Activated CD8-positive, alpha-beta memory T cell treated with anti-CD3 and anti-CD28 coated beads, Interleukin-2, amount 50 U/mL, for 1 hour (primary cell): ENCODE data around the gene DAPK2.
"Not testable (repeated sequence)": the region's sequence is repeated elsewhere in the genome, so short reads cannot be mapped to it uniquely, and the experiment has no call there.

Experiments
- DNase-seq: peaks from one replicate; pipeline ENCODE4 v3.0.0-alpha.2; 2020; ENCODE audit errors: extremely low read depth

The DAPK2 gene

GRCh38 chr15:64053674-64054073 is 7.4 kb upstream of the DAPK2 start:
- not testable (repeated sequence) for DNase-seq

- DNase-seq, result no peak
Measured at GRCh38 chr15:64052925-64053491, 6.7 kb upstream of the DAPK2 start.

- no peak for DNase-seq
Measured at GRCh38 chr15:64051407-64052259, 5.3 kb upstream of the DAPK2 start.

GRCh38 chr15:64051093-64051402 is 4.8 kb upstream of the DAPK2 start:
- DNase-seq, result no peak

GRCh38 chr15:64050281-64051092 is 4.2 kb upstream of the DAPK2 start:
- no peak for DNase-seq

GRCh38 chr15:64048781-64049460 is 2.6 kb upstream of the DAPK2 start:
- no peak for DNase-seq

GRCh38 chr15:64045774-64046420 is 388 bp downstream of the DAPK2 start:
- DNase-seq, result no peak

GRCh38 chr15:64045101-64045435 is 1.2 kb downstream of the DAPK2 start:
- DNase-seq, result no peak

- DNase-seq, result no peak
Measured at GRCh38 chr15:64044300-64045100, 1.8 kb downstream of the DAPK2 start.

- no peak for DNase-seq
Measured at GRCh38 chr15:64038878-64039610, 7.2 kb downstream of the DAPK2 start.

GRCh38 chr15:64037966-64038365 is 8.3 kb downstream of the DAPK2 start:
- no peak for DNase-seq

GRCh38 chr15:64037116-64037515 is 9.2 kb downstream of the DAPK2 start:
- DNase-seq, result no peak

GRCh38 chr15:64035525-64035924 is 10.8 kb downstream of the DAPK2 start:
- DNase-seq, result no peak

- no peak for DNase-seq
Measured at GRCh38 chr15:64034519-64034918, 11.8 kb downstream of the DAPK2 start.

GRCh38 chr15:64032329-64032728 is 14.0 kb downstream of the DAPK2 start:
- no peak for DNase-seq

- DNase-seq, result no peak
Measured at GRCh38 chr15:64030123-64030522, 16.2 kb downstream of the DAPK2 start.

- DNase-seq, result no peak
Measured at GRCh38 chr15:64029633-64030032, 16.7 kb downstream of the DAPK2 start.

GRCh38 chr15:64029110-64029509 is 17.2 kb downstream of the DAPK2 start:
- DNase-seq, result no peak

GRCh38 chr15:64026591-64026990 is 19.7 kb downstream of the DAPK2 start:
- DNase-seq, result no peak
